ENCODE data around the gene SUSD3. TPM values are rescaled to one million over a fixed set of nuclear protein-coding genes. Genes with fewer than 3 reads are reported as not detected.

The SUSD3 gene
- total RNA-seq, 1 donor from 2014 or later: 9.1 TPM

DNA sequence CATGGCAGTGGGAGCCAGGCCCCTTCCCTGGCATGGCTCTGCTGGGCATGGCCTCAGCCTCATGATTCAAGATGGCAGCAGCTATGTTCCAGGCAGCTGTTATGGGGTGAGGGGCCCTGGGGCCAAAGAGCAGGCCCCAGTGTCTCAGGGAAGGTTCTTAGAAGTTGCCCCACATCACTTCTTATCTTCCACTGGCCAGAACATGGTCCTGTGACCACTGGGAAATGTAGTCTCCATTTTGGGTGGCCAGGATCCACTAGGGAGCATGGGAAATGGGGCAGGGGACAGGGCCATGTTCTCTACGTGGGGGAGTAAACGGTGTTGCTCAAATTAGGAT, 18.3 kb downstream of the SUSD3 start:
- Mint-ChIP-seq H3K4me1 (peaks cover 5% of the 10 kb centered on the region), H3K27ac (no peak overlapping the region), H3K4me3 (no peak overlapping the region), H3K27me3 (no peaks in the 10 kb centered on the region), H3K36me3 (ENCODE audit: low read depth) (peaks cover 55% of the 10 kb centered on the region), H3K9me3 (no peaks in the 10 kb centered on the region)
- TF ChIP-seq, protein P1, sequence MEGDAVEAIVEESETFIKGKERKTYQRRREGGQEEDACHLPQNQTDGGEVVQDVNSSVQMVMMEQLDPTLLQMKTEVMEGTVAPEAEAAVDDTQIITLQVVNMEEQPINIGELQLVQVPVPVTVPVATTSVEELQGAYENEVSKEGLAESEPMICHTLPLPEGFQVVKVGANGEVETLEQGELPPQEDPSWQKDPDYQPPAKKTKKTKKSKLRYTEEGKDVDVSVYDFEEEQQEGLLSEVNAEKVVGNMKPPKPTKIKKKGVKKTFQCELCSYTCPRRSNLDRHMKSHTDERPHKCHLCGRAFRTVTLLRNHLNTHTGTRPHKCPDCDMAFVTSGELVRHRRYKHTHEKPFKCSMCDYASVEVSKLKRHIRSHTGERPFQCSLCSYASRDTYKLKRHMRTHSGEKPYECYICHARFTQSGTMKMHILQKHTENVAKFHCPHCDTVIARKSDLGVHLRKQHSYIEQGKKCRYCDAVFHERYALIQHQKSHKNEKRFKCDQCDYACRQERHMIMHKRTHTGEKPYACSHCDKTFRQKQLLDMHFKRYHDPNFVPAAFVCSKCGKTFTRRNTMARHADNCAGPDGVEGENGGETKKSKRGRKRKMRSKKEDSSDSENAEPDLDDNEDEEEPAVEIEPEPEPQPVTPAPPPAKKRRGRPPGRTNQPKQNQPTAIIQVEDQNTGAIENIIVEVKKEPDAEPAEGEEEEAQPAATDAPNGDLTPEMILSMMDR (IDR thresholded peaks at IDR 0.05): no peak
- no peak for DNase-seq
- ChIA-PET POLR2A (no interaction called here), CTCF (no interaction called here)
- ATAC-seq (ENCODE audit: low read depth): no peak
- intact Hi-C loops (cut with micrococcal nuclease): no loop called here

DNA sequence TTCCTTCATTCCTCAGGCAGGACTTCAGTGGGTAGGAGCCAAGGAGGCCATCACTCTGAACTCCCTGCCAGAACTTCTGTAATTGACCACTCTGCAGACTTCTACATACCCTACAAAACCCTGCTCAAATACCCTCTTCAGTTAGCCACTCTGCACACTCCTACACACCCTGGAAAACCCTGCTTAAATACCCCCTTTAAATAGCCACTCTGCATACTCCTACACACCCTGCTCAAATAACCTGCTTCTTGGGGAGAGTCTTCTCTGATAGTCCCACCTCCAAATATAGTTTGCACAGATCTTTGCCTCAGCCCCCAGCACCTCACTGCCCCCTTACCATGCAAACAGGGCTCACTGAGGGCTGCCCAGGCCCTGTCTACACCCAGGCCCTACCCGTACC, 18.9 kb downstream of the SUSD3 start:
- ChIA-PET POLR2A (interaction anchor here (1.0 kb wide), 1 partner anchor 11 kb away, joined by 3 read pairs; no protein-coding TSS in a partner anchor), CTCF (no interaction called here)
- Mint-ChIP-seq H3K9me3 (no peaks in the 10 kb centered on the region), H3K27me3 (no peaks in the 10 kb centered on the region), H3K36me3 (ENCODE audit: low read depth) (peaks cover 57% of the 10 kb centered on the region), H3K27ac (peak overlapping the region; percentile 14), H3K4me1 (peaks cover 5% of the 10 kb centered on the region), H3K4me3 (no peak overlapping the region)
- intact Hi-C loops (cut with micrococcal nuclease): no loop called here
- no peak for ATAC-seq (ENCODE audit: low read depth)
- TF ChIP-seq, protein P1 (IDR thresholded peaks at IDR 0.05): no peak
- no peak for DNase-seq

DNA sequence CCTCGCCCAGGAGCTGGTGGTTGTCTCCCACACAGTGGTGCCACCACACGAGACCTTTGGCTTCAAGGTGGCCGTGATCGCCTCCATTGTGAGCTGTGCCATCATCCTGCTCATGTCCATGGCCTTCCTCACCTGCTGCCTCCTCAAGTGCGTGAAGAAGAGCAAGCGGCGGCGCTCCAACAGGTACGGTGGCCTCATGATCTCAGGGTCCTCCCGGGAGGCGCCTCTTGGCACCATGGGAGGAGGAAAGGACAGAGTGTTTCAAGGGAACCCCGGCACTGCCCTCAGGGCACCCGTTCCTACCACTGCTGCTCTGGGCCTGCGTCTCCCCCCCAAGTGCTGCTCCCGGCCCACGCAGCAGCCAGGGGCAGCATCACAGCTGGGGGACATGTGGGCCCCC, 19.3 kb downstream of the SUSD3 start:
- peaks cover 57% of the 10 kb centered on the region for H3K36me3 Mint-ChIP-seq (ENCODE audit: low read depth)
- ChIA-PET CTCF (no interaction called here), POLR2A (interaction anchor here (1.0 kb wide), 1 partner anchor 12 kb away, joined by 3 read pairs; no protein-coding TSS in a partner anchor)
- DNase-seq: no peak
- TF ChIP-seq, protein P1 (IDR thresholded peaks at IDR 0.05): no peak
- H3K4me3 Mint-ChIP-seq: no peak overlapping the region
- no peaks in the 10 kb centered on the region for H3K9me3 Mint-ChIP-seq
- intact Hi-C loops (cut with micrococcal nuclease): no loop called here
- peaks cover 2% of the 10 kb centered on the region for H3K4me1 Mint-ChIP-seq
- no peaks in the 10 kb centered on the region for H3K27me3 Mint-ChIP-seq
- no peak overlapping the region for H3K27ac Mint-ChIP-seq
- ATAC-seq (ENCODE audit: low read depth): no peak

GRCh38 chr9:93079371-93079770, 20.9 kb downstream of the SUSD3 start:
- H3K27me3 Mint-ChIP-seq: no peaks in the 10 kb centered on the region
- H3K4me1 Mint-ChIP-seq: no peaks in the 10 kb centered on the region
- no peak overlapping the region for H3K4me3 Mint-ChIP-seq
- peaks cover 58% of the 10 kb centered on the region for H3K36me3 Mint-ChIP-seq (ENCODE audit: low read depth)
- no peaks in the 10 kb centered on the region for H3K9me3 Mint-ChIP-seq
- ATAC-seq (ENCODE audit: low read depth) (no peak), DNase-seq (peak; percentile 5)
- intact Hi-C loops (cut with micrococcal nuclease): loop anchor here (1.0 kb wide), 1 partner anchor 12 kb away; no protein-coding TSS in a partner anchor
- CTCF ChIA-PET: interaction anchor here (1.1 kb wide), 1 partner anchor 123 kb away, joined by 3 read pairs; no protein-coding TSS in a partner anchor
- TF ChIP-seq, protein P1 (IDR thresholded peaks at IDR 0.05): no peak
- H3K27ac Mint-ChIP-seq: no peak overlapping the region
- POLR2A ChIA-PET: interaction anchor here (0.5 to 0.6 kb wide), 2 partner anchors 50 to 66 kb away, joined by 3 to 7 read pairs; no protein-coding TSS in a partner anchor

GRCh38 chr9:93080406-93080805, 21.9 kb downstream of the SUSD3 start:
- H3K4me3 Mint-ChIP-seq: no peak overlapping the region
- TF ChIP-seq, protein P1 (IDR thresholded peaks at IDR 0.05): no peak
- intact Hi-C loops (cut with micrococcal nuclease): no loop called here
- ChIA-PET CTCF (interaction anchor here (2.1 kb wide), 1 partner anchor 28 kb away, joined by 6 read pairs; no protein-coding TSS in a partner anchor), POLR2A (no interaction called here)
- peaks cover 59% of the 10 kb centered on the region for H3K36me3 Mint-ChIP-seq (ENCODE audit: low read depth)
- H3K9me3 Mint-ChIP-seq: no peaks in the 10 kb centered on the region
- H3K27me3 Mint-ChIP-seq: no peaks in the 10 kb centered on the region
- ATAC-seq (ENCODE audit: low read depth) (no peak), DNase-seq (peak; percentile 7)
- H3K27ac Mint-ChIP-seq: no peak overlapping the region
- H3K4me1 Mint-ChIP-seq: no peaks in the 10 kb centered on the region

Measured in activated B cell treated with CpG ODN at 0.5 μM for 24 hours (primary cell).